ENCODE data around the gene KLK8. TPM values are rescaled to one million over a fixed set of nuclear protein-coding genes. Genes with fewer than 3 reads are reported as not detected.

The KLK8 gene
- total and polyA plus RNA-seq, 2 of the 13 experiments (the other 11 are each of a cell fraction or from before 2014, with no cell fraction given) = not detected

DNA sequence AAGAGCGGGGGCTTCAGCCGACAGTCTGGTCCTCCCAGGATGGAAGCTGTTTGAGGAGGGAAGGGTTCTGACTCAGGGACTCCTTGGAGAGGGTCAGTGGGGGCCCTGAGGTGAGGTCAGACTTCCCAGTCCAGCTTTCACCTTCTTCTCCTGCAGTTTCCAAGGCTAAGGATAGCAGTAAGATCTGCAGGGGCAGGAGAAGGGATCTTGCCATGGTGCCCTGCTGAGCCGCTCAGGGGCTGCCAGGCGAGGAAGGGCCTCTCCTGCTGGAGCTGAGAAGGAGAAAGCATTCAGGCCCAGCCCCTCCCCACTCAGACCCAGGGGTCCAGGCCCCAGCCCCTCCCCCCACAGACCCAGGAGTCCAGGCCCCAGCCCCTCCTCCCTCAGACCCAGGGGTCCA lies 19.2 kb downstream of the KLK8 start:
- ATAC-seq (no peak; the same call in 2 of the 3 replicates), DNase-seq (ENCODE audit: low spot score) (no peak), FAIRE-seq (no peak)
- Histone ChIP-seq H3K79me2 (ENCODE audit: insufficient read depth, low read length) (no peaks in the 10 kb centered on the region), H3K9me3 (ENCODE audit: low read length) (no peaks in the 10 kb centered on the region), H3K9ac (ENCODE audit: insufficient read depth, low read depth, low read length) (no peak overlapping the region), H3K36me3 (replicated peaks in 1 of 2; ENCODE audit: control insufficient read depth in 1 of 2, insufficient read depth in 2 of 2, low read length in 2 of 2) (no peaks in the 10 kb centered on the region), H3K27ac (ENCODE audit: extremely low read length, insufficient read depth, low read length) (no peak overlapping the region), H3K4me1 (ENCODE audit: insufficient read depth, low read length) (no peaks in the 10 kb centered on the region), H3K27me3 (ENCODE audit: control insufficient read depth in 1 of 2, insufficient read depth in 2 of 2, low read length in 2 of 2) (peaks cover 0 to under 1% of the 10 kb centered on the region in 2 experiments; a peak in 2 of 5 replicates), H3K4me3 (replicated peaks in 1 of 3; ENCODE audit: insufficient read depth in 1 of 3, low read depth in 2 of 3, low read length in 3 of 3) (no peak overlapping the region), H3K4me2 (ENCODE audit: low read depth, low read length) (no peak overlapping the region), H4K20me1 (ENCODE audit: insufficient read depth, low read length) (no peaks in the 10 kb centered on the region), H2AFZ (ENCODE audit: low read length) (no peak overlapping the region)
- TF ChIP-seq ZNF556 (CRISPR knock-in tag; IDR thresholded peaks at IDR 0.05; ENCODE audit: borderline replicate concordance) (no peak), NCOA5 (CRISPR knock-in tag; IDR thresholded peaks at IDR 0.05) (no peak), HOXA5 (CRISPR knock-in tag; IDR thresholded peaks at IDR 0.05) (no peak), ZNF292 (CRISPR knock-in tag; IDR thresholded peaks at IDR 0.05; ENCODE audit: borderline replicate concordance, low read depth) (no peak), MTA1 (CRISPR knock-in tag; IDR thresholded peaks at IDR 0.05; ENCODE audit: borderline replicate concordance) (no peak), ZNF792 (CRISPR knock-in tag; IDR thresholded peaks at IDR 0.05) (no peak), GATAD2A (CRISPR knock-in tag; IDR thresholded peaks at IDR 0.05) (no peak), SRF (IDR thresholded peaks at IDR 0.05; ENCODE audit: low read depth, low read length) (no peak), PAX8 (CRISPR knock-in tag; IDR thresholded peaks at IDR 0.05; ENCODE audit: borderline replicate concordance) (no peak), KLF16 (CRISPR knock-in tag; IDR thresholded peaks at IDR 0.05) (no peak), ZNF569 (CRISPR knock-in tag; IDR thresholded peaks at IDR 0.05; ENCODE audit: borderline replicate concordance) (no peak), NCOR1 (IDR thresholded peaks at IDR 0.05; ENCODE audit: borderline replicate concordance, low read length) (no peak), MED13 (CRISPR knock-in tag; IDR thresholded peaks at IDR 0.05) (no peak), ZNF354B (CRISPR knock-in tag; IDR thresholded peaks at IDR 0.05) (no peak), XRCC5 (optimal IDR thresholded peaks at IDR 0.05; ENCODE audit: low read length) (no peak)
- TF ChIP-seq, protein P1, sequence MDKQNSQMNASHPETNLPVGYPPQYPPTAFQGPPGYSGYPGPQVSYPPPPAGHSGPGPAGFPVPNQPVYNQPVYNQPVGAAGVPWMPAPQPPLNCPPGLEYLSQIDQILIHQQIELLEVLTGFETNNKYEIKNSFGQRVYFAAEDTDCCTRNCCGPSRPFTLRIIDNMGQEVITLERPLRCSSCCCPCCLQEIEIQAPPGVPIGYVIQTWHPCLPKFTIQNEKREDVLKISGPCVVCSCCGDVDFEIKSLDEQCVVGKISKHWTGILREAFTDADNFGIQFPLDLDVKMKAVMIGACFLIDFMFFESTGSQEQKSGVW (CRISPR knock-in tag; IDR thresholded peaks at IDR 0.05; ENCODE audit: borderline replicate concordance) = no peak
- TF ChIP-seq, protein P2, sequence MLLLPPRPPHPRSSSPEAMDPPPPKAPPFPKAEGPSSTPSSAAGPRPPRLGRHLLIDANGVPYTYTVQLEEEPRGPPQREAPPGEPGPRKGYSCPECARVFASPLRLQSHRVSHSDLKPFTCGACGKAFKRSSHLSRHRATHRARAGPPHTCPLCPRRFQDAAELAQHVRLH (CRISPR knock-in tag; IDR thresholded peaks at IDR 0.05; ENCODE audit: borderline replicate concordance, low read depth) = no peak
- TF ChIP-seq, protein P3, sequence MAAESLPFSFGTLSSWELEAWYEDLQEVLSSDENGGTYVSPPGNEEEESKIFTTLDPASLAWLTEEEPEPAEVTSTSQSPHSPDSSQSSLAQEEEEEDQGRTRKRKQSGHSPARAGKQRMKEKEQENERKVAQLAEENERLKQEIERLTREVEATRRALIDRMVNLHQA (CRISPR knock-in tag; IDR thresholded peaks at IDR 0.05) = no peak
- no TSS peak for BruUV-seq (replicated peaks)
- ChIA-PET POLR2A (no interaction called here), CTCF (ENCODE audit: low intra/inter-chr PET ratio, low total read pairs) (no interaction called here)
- in situ Hi-C loops (cut with HindIII; ENCODE audit: extremely low pct_ligation_motif_present, low pct_unique_long_range_greater_than_20kb) (no loop called here), intact Hi-C loops (cut with micrococcal nuclease; ENCODE audit: unreplicated experiment) (no loop called here)
- 61% methylated on average over 2 of the region's 4 CpGs for WGBS (ENCODE audit: low lambda C conversion rate)

All from HepG2 (cell line).